GM18519 (cell line): ENCODE results near the gene PGM1.

Source experiments
- ATAC-seq: cut with Tn5 transposase; IDR thresholded peaks from one replicate; pipeline ENCODE4 v1.9.1; 2021; ENCODE audit warnings: mild to moderate bottlenecking, moderate library complexity; ENCODE audit not compliant: unreplicated experiment, low FRiP score

PGM1 gene

GRCh38 chr1:63691701-63692425 lies 98.7 kb downstream of the PGM1 start:
- peak; percentile 41 for ATAC-seq

- peak; percentile 48 for ATAC-seq
Observed at GRCh38 chr1:63693944-63694571, 100.8 kb downstream of the PGM1 start.

- ATAC-seq: no peak
Observed at GRCh38 chr1:63698001-63698838, 105.0 kb downstream of the PGM1 start.

GRCh38 chr1:63701187-63701586 lies 108.0 kb downstream of the PGM1 start:
- ATAC-seq: no peak

GRCh38 chr1:63703701-63704107 lies 110.5 kb downstream of the PGM1 start:
- no peak for ATAC-seq

GRCh38 chr1:63704443-63704842 lies 111.2 kb downstream of the PGM1 start:
- no peak for ATAC-seq

GRCh38 chr1:63705078-63705477 lies 111.9 kb downstream of the PGM1 start:
- peak; percentile 46 for ATAC-seq

GRCh38 chr1:63709267-63709828 lies 116.1 kb downstream of the PGM1 start:
- no peak for ATAC-seq
